ENCODE data around the gene CD6. TPM values are rescaled to one million over a fixed set of nuclear protein-coding genes. Genes with fewer than 3 reads are reported as not detected.
A peak's percentile ranks its signal among the peaks of the same experiment; 100 is the strongest.

The CD6 gene
- total and polyA plus RNA-seq, 2 experiments from 2014 or later: 0.03 TPM; not detected in 1

- TF ChIP-seq CTCF (IDR thresholded peaks at IDR 0.05; ENCODE audit: poor library complexity) (no peak), EZH2 (IDR thresholded peaks at IDR 0.05; ENCODE audit: borderline replicate concordance) (no peak), EZH2phosphoT487 (IDR thresholded peaks at IDR 0.05; ENCODE audit: low read depth, severe bottlenecking, unreplicated experiment) (no peak)
- WGBS (ENCODE audit: low lambda C conversion rate, missing lambda C conversion rate): 73% methylated on average over 5 of the region's 5 CpGs
- H3K27me3 ChIP-seq: no peaks in the 10 kb centered on the region
Measured at GRCh38 chr11:61039916-61040315, 68.4 kb downstream of the CD6 start.

GRCh38 chr11:61041755-61042518, 70.5 kb downstream of the CD6 start:
- no peak overlapping the region for H2AFZ ChIP-seq
- TF ChIP-seq EZH2phosphoT487 (IDR thresholded peaks at IDR 0.05; ENCODE audit: low read depth, severe bottlenecking, unreplicated experiment): no peak
- no peak for TF ChIP-seq EZH2 (IDR thresholded peaks at IDR 0.05; ENCODE audit: borderline replicate concordance)
- no peak for TF ChIP-seq CTCF (IDR thresholded peaks at IDR 0.05; ENCODE audit: poor library complexity)
- WGBS (ENCODE audit: low lambda C conversion rate, missing lambda C conversion rate): 45% methylated on average over 16 of the region's 16 CpGs
- H3K9me2 ChIP-seq (replicated peaks; ENCODE audit: insufficient read depth): no peaks in the 10 kb centered on the region
- DNase-seq (ENCODE audit: low spot score): peak; percentile 69
- H3K79me2 ChIP-seq: no peaks in the 10 kb centered on the region
- H3K4me1 ChIP-seq (ENCODE audit: insufficient read depth): peaks cover 6% of the 10 kb centered on the region
- no peak overlapping the region for H3K4me3 ChIP-seq
- no peaks in the 10 kb centered on the region for H3K9me3 ChIP-seq (ENCODE audit: low read depth)
- no peaks in the 10 kb centered on the region for H3K36me3 ChIP-seq (replicated peaks; ENCODE audit: insufficient read depth, low read depth)
- H4K20me1 ChIP-seq (ENCODE audit: insufficient read depth, poor library complexity, severe bottlenecking): no peaks in the 10 kb centered on the region
- H3K27me3 ChIP-seq: no peaks in the 10 kb centered on the region
- peak overlapping the region; percentile 20 for H3K27ac ChIP-seq
- no peak overlapping the region for H3K4me2 ChIP-seq

More at GRCh38 chr11:61039916-61040315, 68.4 kb downstream of the CD6 start:
- DNase-seq (ENCODE audit: low spot score): no peak
- no peaks in the 10 kb centered on the region for H4K20me1 ChIP-seq (ENCODE audit: insufficient read depth, poor library complexity, severe bottlenecking)
- H3K36me3 ChIP-seq (replicated peaks; ENCODE audit: insufficient read depth, low read depth): no peaks in the 10 kb centered on the region
- H2AFZ ChIP-seq: no peak overlapping the region
- no peaks in the 10 kb centered on the region for H3K9me3 ChIP-seq (ENCODE audit: low read depth)
- H3K4me3 ChIP-seq: no peak overlapping the region
- peaks cover 6% of the 10 kb centered on the region for H3K4me1 ChIP-seq (ENCODE audit: insufficient read depth)
- no peak overlapping the region for H3K4me2 ChIP-seq
- no peak overlapping the region for H3K27ac ChIP-seq
- H3K9me2 ChIP-seq (replicated peaks; ENCODE audit: insufficient read depth): no peaks in the 10 kb centered on the region
- H3K79me2 ChIP-seq: no peaks in the 10 kb centered on the region

- H4K20me1 ChIP-seq (ENCODE audit: insufficient read depth, poor library complexity, severe bottlenecking): no peaks in the 10 kb centered on the region
- H3K36me3 ChIP-seq (replicated peaks; ENCODE audit: insufficient read depth, low read depth): no peaks in the 10 kb centered on the region
- TF ChIP-seq EZH2phosphoT487 (IDR thresholded peaks at IDR 0.05; ENCODE audit: low read depth, severe bottlenecking, unreplicated experiment) (no peak), EZH2 (IDR thresholded peaks at IDR 0.05; ENCODE audit: borderline replicate concordance) (no peak), CTCF (IDR thresholded peaks at IDR 0.05; ENCODE audit: poor library complexity) (no peak)
- H3K27me3 ChIP-seq: no peaks in the 10 kb centered on the region
- no peaks in the 10 kb centered on the region for H3K79me2 ChIP-seq
- 76% methylated on average over 5 of the region's 5 CpGs for WGBS (ENCODE audit: low lambda C conversion rate, missing lambda C conversion rate)
- no peaks in the 10 kb centered on the region for H3K9me3 ChIP-seq (ENCODE audit: low read depth)
- H2AFZ ChIP-seq: no peak overlapping the region
- no peak overlapping the region for H3K4me2 ChIP-seq
- no peak for DNase-seq (ENCODE audit: low spot score)
- no peaks in the 10 kb centered on the region for H3K9me2 ChIP-seq (replicated peaks; ENCODE audit: insufficient read depth)
- H3K4me1 ChIP-seq (ENCODE audit: insufficient read depth): peaks cover 6% of the 10 kb centered on the region
- no peak overlapping the region for H3K27ac ChIP-seq
- H3K4me3 ChIP-seq: no peak overlapping the region
Measured at GRCh38 chr11:61042537-61042936, 71.1 kb downstream of the CD6 start.
